NCI-H1092 (cell line): ENCODE results near the gene BRD7.

ENCODE experiments used
- DNase-seq: peaks from one replicate; lab custom pipeline; 2025; lab: John Stamatoyannopoulos, UW

BRD7 gene

GRCh38 chr16:50303041-50303604 lies 65.7 kb downstream of the BRD7 start:
- no peak for DNase-seq

GRCh38 chr16:50302472-50303005 lies 66.2 kb downstream of the BRD7 start:
- DNase-seq, result no peak

- no peak for DNase-seq
Measured at GRCh38 chr16:50301626-50302471, 66.9 kb downstream of the BRD7 start.

- no peak for DNase-seq
Measured at GRCh38 chr16:50300942-50301625, 67.7 kb downstream of the BRD7 start.

GRCh38 chr16:50299508-50300105 lies 69.2 kb downstream of the BRD7 start:
- no peak for DNase-seq

- no peak for DNase-seq
Measured at GRCh38 chr16:50298591-50299507, 69.9 kb downstream of the BRD7 start.

- DNase-seq, result no peak
Measured at GRCh38 chr16:50298075-50298460, 70.7 kb downstream of the BRD7 start.

- DNase-seq, result peak; percentile 65
Measured at GRCh38 chr16:50297301-50298074, 71.3 kb downstream of the BRD7 start.

GRCh38 chr16:50296807-50297206 lies 72.0 kb downstream of the BRD7 start:
- no peak for DNase-seq

GRCh38 chr16:50295541-50296132 lies 73.2 kb downstream of the BRD7 start:
- no peak for DNase-seq

GRCh38 chr16:50294955-50295354 lies 73.8 kb downstream of the BRD7 start:
- DNase-seq, result no peak

GRCh38 chr16:50293994-50294855 lies 74.6 kb downstream of the BRD7 start:
- DNase-seq, result no peak

- no peak for DNase-seq
Measured at GRCh38 chr16:50293041-50293783, 75.6 kb downstream of the BRD7 start.

- no peak for DNase-seq
Measured at GRCh38 chr16:50292566-50292948, 76.2 kb downstream of the BRD7 start.

- no peak for DNase-seq
Measured at GRCh38 chr16:50291719-50292565, 76.8 kb downstream of the BRD7 start.

- no peak for DNase-seq
Measured at GRCh38 chr16:50290856-50291255, 77.9 kb downstream of the BRD7 start.

GRCh38 chr16:50289950-50290764 lies 78.6 kb downstream of the BRD7 start:
- no peak for DNase-seq
